COLO829 (cell line): ENCODE results near the gene KRTAP10-2.

Experiments used
- DNase-seq: peaks from one replicate; pipeline ENCODE4 v3.0.0; 2012; ENCODE audit warnings: low spot score

The KRTAP10-2 gene

GRCh38 chr21:44539991-44540666 is 11.2 kb downstream of the KRTAP10-2 start, which contains the start of gene KRTAP10-1:
KRTAP10-1 (minus strand) TSS chr21:44540195; CDS start chr21:44540150, 45 bp downstream.
- no peak for DNase-seq

GRCh38 chr21:44539046-44539445 is 12.3 kb downstream of the KRTAP10-2 start:
- DNase-seq = no peak

- DNase-seq = no peak
These were observed 13.1 kb downstream of the KRTAP10-2 start for GRCh38 chr21:44537930-44538911.

GRCh38 chr21:44535963-44536362 is 15.3 kb downstream of the KRTAP10-2 start:
- DNase-seq = no peak

GRCh38 chr21:44534688-44535087 is 16.6 kb downstream of the KRTAP10-2 start:
- DNase-seq = no peak

- DNase-seq = no peak
These were observed 17.2 kb downstream of the KRTAP10-2 start for GRCh38 chr21:44533891-44534627.

- no peak for DNase-seq
These were observed 18.0 kb downstream of the KRTAP10-2 start for GRCh38 chr21:44533121-44533890.

- no peak for DNase-seq
These were observed 18.6 kb downstream of the KRTAP10-2 start for GRCh38 chr21:44532712-44533111.

GRCh38 chr21:44531606-44532564 is 19.4 kb downstream of the KRTAP10-2 start:
- no peak for DNase-seq

- no peak for DNase-seq
These were observed 20.3 kb downstream of the KRTAP10-2 start for GRCh38 chr21:44530903-44531605.

GRCh38 chr21:44530221-44530902 is 20.9 kb downstream of the KRTAP10-2 start:
- DNase-seq = no peak

GRCh38 chr21:44529503-44530125 is 21.7 kb downstream of the KRTAP10-2 start:
- DNase-seq = no peak

- no peak for DNase-seq
These were observed 22.3 kb downstream of the KRTAP10-2 start for GRCh38 chr21:44529011-44529421.

- DNase-seq = no peak
These were observed 22.7 kb downstream of the KRTAP10-2 start for GRCh38 chr21:44528634-44528995.

- DNase-seq = no peak
These were observed 23.2 kb downstream of the KRTAP10-2 start for GRCh38 chr21:44527983-44528633.

- DNase-seq = no peak
These were observed 23.9 kb downstream of the KRTAP10-2 start for GRCh38 chr21:44527156-44527982.
